HG02885 (cell line): ENCODE data around the gene DENND6B.
"Not testable (repeated sequence)": the region's sequence is repeated elsewhere in the genome, so short reads cannot be mapped to it uniquely, and the experiment has no call there.

Experiments
- ATAC-seq: cut with Tn5 transposase; IDR thresholded peaks from one replicate; pipeline ENCODE4 v1.9.1; 2021; ENCODE audit warnings: mild to moderate bottlenecking; ENCODE audit not compliant: unreplicated experiment, poor library complexity

Gene DENND6B

DNA sequence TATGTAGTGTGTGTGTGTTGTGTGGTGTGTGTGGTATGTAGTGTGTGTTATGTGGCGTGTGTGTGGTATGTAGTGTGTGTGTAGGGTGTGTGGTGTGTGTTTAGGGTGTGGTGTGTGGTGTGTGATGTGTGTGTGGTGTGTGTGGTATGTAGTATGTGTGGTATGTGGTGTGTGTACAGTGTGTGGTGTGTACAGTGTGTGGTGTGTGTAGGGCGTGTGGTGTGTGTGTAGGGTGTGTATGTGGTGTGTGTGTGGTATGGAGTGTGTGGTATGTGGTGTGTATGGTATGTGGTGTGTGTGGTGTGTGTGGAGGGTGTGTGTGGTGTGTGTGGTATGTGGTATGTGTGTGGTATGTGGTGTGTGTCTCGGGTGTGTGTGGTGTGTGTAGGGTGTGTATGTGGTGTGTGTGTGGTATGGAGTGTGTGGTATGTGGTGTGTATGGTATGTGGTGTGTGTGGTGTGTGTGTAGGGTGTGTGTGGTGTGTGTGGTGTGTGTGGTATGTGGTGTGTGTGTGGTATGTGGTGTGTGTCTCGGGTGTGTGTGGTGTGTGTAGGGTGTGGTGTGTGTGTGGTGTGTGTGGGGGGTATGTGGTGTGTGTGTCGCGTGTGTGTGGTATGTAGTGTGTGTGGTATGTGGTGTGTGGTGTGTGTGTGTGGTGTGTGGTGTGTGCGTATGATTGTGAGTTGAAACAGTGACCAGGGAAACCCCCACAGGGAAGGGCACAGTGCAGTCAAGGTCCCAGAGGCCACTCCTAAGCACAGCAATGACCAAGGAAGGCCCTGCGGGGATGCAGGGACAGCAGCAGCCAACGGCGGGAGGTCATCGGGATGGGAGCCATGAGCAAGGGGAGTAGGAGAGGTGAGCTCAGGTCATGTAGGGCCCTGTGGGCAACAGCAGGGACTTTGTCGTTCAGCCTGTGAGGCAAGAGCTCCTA lies 13.4 kb upstream of the DENND6B start:
- ATAC-seq, result no peak

DNA sequence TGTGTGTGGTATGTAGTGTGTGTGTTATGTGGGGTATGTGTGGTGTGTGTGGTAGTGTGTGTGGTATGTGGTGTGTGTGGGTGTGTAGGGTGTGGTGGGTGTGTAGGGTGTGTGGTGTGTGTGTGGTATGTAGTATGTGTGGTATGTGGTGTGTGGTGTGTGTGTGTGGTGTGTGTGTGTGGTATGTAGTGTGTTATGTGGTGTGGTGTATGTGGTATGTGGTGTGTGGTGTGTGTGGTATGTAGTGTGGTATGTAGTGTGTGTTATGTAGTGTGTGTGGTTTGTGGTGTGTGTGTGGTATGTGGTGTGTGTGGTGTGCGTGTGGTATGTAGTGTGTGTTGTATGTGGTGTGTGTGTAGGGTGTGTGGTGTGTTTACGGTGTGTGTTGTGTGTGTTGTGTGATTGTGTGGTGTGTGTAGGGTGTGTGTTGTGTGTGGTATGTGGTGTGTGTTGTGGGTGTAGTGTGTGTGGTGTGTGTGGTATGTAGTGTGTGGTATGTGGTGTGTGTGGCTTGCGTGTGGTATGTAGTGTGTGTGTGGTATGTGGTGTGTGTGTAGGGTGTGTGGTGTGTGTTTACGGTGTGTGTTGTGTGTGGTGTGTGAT lies 12.1 kb upstream of the DENND6B start:
- ATAC-seq, result no peak

DNA sequence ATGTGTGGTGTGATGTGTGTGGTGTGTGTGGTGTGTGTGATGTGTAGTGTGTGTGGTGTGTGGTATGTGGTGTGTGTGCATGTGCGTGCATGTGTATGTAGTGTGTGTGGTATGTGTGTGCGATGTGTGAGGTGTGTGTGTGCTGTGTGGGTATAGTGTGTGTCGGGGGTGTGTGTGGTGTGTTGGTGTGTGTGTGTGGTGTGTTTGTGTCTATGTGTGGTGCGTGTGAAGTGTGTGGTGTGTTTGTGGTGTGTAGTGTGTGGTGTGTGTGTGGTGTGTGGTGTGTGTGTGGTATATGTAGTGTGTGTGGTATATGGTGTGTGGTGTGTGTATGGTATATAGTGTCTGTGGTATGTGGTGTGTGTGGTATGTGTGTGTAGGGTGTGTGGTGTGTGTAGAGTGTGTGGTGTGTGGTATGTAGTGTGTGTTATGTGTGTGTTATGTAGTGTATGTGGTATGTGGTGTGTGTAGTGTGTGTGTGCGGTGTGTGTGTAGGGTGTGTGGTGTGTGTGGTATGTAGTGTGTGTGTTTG lies 11.3 kb upstream of the DENND6B start:
- no peak for ATAC-seq

DNA sequence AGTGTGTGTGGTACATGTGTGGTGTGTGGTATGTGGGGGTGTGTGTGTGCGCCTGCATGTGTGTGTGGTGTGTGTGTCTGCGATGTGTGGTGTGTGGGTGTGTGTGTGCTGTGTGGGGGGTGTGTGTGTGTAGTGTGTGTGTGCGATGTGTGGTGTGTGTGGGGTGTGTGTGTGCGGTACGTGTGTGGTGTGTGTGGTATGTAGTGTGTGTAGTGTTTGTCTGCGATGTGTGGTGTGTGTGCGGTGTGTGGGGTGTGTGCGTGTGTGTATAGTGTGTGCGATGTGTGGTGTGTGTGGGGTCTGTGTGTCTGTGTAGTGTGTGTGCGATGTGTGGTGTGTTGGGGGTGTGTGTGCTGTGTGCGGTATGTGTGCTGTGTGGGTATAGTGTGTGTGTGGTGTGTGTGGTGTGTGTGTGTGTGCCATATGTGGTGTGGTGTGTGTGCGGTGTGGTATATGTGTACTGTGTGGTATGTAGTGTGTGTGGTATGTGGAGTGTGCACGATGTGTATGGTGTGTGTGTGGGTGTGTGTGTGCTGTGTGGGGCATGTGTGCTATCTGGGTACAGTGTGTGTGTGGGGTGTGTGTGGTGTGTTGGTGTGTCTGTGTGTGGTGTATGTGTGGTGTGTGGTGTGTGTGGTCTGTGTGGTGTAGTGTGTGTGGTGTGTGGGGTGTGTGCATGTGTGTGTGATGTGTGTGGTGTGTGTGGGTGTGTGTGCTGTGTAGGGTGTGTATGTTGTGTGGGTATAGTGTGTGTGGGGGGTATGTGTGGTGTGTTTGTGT lies 10.6 kb upstream of the DENND6B start:
- ATAC-seq, result no peak

DNA sequence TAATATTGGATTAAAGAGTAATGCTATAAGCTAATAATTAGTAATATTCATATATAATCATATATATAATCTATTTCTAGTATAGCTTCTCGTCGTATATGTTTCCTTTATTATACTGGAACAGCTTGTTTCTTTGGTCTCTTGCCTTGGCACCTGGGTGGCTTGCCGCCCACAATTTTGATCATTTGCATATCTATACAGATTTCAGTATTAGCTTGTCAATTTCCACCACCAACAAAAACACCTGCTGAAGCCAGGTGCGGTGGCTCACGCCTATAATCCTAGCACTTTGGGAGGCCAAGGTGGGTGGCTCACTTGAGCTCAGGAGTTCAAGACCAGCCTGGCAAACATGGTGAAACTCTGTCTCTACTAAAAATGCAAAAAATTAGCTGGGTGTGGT lies 7.6 kb upstream of the DENND6B start:
- ATAC-seq, result not testable (repeated sequence)

DNA sequence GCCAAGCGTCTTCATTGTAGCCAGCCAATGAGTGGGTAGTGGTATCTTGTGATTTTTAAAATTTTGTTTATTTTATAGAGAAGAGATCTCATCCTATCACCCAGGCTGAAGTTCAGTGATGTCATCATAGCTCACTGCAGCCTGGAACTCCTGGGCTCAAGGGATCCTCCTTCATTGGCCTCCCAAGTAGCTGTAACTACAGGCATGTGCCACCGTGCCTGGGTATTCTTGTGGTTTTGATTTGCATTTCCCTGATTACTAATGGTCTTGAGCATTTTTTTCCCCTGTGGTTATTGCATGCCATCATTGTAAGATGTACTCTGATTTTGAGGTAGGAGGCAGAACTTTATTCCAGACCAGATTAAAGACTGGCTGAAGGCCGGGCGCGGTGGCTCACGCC lies 2.4 kb upstream of the DENND6B start:
- ATAC-seq, result no peak

DNA sequence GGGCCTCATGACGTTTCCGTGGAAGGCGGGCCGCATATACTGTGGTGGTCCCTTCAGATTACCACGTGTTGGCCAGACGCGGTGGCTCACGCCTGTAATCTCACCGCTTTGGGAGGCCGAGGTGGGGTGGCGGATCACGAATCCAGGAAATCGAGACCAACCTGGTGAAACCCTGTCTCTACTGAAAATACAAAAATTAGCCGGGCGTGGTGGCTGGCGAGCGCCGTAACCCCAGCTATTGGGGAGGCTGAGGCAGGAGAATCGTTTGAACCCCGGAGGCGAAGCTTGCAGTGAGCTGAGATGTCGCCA lies 853 bp upstream of the DENND6B start:
- no peak for ATAC-seq

DNA sequence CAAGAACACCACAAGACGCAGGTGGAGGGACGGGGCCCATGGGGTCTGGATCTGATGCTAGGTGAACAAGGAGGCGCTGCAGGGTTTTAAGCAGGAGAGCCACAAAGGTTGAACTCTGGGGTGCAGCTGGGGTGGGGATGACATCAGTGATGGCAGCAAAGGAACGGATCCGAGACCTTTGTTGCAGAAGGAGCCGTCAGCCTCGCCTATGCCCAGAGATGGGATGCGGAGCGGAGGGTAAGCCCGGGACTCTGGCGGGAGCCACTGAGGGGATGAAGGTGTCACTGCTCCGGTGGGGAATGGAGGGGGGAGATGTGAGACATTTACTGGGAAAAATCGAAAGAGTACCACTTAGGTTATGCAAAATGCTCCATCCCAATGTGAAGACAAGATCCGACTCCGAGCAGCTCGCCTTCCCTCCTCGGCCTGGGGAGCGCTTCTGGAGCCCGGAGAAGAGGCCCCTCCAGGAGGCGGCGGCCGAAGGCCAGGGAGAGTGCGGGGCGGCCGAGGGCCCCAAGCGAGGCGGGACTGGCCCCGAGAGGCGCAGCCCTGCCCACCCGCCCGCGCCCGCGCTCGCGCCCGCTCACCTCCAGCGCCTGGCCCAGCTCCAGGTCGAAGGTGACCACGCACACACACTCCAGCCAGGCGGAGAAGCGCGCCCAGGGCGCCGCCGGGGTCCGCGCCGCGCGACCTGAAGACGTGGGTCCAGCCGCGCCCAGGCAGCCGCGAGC lies 422 bp downstream of the DENND6B start:
- no peak for ATAC-seq

DNA sequence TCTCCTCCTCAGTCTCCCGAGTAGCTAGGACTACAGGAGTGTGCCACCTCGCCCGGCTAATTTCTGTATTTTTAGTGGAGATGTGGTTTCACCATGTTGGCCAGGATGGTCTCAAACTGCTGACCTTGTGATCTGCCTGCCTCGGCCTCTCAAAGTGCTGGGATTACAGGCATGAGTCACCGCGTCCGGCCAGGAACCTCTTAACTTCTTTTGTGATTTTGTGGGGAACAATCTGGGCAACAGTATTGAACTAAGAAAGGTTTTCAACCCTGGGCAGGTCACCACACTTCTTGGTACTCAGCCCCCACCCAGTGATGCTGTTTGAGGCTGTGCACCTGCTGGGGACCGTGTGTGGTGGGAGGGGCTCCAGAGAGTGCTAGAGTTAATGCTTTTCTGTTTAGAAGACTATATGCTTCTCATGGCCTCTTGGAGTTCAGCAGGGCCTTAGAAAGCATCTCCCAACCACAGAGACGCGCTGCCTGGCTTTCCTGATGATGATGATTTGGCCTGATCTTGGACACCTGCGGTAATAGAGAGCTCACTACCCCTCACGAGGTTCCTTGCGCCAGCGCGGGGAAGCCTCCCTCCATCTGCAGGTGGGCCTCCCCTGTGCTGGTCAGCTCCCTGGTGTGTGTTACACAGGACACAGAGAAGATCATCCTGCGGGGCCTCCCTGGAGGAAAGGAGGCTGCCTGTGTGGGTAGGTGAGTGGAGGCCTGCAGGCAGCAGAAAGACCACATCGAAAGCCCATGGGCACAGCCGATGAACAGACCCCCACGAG lies 1.2 kb downstream of the DENND6B start:
- no peak for ATAC-seq

DNA sequence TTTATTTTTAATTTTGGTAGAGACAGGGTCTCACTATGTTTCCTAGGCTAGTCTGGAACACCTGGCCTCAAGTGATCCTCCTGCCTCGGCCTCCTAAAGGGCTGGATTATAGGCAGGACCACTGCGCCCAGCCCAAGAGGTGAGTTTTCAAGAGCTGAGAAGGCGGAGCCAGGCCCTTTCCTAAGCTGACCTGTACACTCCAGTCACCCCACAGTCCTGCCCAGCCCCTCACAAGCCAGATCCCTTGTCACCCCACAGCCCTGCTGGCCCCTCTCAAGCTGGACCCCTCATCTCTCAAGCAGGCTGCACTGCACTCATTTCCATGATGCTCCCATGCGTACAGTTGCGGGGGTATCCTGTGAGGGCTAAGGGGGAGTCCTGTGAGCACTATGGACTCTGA lies 2.9 kb downstream of the DENND6B start:
- no peak for ATAC-seq

DNA sequence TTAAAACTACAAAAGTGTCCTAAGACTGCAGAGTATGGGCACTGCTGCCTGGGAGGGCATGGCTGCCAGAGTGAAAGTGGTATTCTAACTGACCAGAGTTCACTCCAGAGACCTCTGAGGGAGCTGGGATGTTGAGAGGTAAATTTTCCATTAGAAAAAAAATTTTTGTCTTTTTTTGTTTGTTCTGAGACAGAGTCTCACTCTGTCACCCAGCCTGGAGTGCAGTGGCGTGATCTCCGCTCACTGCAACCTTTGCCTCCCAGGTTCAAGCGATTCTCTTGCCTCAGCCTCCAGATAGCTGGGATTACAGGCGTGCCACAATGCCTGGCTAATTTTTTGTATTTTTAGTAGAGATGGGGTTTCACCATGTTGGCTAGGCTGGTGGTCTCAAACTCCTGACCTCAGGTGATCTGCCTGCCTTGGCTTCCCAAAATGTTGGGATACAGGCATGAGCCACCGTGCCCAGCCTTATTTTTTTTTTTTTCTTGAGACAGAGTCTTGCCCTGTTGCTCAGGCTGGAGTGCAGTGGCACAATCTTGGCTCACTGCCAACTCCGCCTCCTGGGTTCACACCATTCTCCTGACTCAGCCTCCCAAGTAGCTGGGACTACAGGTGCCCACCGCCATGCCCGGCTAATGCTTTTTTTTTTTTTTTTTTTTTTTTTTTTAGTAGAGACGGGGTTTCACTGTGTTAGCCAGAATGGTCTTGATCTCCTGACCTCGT lies 4.3 kb downstream of the DENND6B start:
- not testable (repeated sequence) for ATAC-seq

DNA sequence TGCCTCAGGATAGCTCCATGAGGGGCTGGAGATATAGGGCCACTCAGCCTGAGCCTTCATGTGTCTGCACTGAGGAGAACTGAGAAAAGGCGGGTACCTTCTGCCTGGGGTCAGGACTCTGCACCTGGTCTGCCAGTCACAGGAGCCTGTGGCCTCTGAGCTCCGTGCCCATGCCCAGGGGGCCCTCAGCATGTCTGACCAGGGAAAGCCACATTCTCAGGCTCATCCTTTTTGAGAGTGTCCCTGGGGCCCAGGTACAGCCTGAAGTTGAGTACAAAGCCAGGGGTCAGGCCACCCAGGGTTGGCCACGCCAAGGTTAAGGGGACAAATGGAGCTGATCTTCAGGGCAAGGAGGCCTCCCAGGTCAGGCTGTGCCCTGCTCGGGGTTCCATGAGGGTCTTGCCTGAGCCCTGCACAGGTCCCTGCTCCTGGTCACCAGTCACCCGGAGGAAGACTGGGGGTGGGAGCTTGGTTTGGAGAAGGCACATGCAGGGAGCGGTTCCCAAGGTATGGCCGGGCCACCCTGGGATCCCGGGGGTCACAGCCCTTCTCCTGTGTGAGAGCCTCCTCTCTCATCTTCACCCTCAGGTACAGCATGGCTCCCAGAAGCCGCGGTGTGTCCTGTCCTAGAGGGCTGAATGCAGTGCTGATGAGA lies 6.0 kb downstream of the DENND6B start:
- no peak for ATAC-seq

DNA sequence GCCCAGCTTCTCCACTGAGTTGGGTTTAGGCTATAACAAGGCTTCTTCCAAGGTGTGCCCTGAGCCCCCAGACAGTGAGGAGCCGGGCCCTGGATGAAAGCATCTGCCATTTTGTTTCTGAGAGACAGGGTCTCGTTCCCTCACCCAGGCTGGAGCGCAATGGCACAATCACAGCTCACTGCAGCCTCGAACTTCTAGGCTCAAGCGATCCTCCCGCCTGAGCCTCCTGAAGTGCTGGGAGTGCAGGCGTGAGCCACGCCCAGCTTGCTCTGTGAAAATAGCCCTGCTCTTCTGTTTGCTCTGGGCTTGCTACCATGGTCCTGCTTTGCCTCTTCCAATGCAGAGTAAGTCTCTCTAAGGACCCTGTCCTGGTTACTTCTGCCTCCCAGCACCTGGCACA lies 6.7 kb downstream of the DENND6B start:
- ATAC-seq, result no peak

DNA sequence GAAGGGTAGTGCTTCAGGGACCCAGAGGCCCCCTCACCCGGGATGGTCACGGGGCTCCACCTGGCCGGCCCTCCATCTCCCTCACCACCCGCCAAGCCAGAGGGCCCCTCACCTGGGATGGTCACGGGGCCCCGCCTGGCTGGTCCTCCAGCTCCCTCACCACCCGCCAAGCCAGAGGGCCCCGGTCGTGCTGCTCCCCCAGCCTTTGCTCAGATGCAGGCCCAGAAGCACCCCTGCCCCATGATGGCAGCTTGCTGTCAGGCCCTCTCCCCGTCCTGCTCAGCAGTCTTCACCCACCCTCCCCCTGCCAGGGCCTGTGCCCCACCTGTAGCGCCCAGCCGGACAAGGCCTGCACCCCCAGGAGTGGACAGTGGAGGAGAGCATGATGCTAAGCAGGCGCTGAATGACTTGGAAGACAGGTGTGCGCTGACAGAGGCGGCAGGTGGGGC lies 7.3 kb downstream of the DENND6B start:
- no peak for ATAC-seq

DNA sequence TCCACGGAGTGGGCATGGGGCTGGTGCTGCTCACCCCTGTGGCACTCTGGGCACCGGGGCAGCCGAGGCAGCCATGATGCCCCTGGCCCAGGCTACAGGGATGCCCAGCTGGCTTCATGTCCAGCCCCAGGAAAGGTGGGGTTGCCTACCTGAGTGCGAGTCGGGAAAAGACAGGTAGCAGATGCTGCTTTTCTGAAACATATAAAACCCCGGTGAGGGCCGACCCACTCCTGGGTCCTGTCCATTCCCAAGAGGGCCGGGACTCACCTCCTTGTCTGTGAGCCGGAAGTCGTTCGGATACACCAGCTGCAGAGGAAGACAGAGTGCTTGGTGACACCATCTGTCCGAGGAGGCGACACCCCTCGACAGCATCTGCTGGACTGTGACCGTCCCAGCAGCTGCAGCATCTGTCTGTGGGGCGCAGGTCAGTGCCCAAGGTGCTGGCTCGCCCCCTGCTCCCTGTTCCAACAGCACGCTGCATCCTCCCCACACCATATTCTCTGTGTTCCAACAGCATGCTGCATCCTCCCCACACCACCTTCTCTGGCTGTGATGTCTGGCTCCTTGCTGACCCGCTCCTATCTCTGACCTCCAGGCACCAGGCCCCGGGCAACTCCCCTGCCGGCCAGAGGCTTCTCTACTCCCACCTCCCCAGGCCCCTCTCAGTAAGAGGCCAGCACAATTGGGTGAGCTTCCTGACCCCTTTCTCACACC lies 8.0 kb downstream of the DENND6B start:
- no peak for ATAC-seq

DNA sequence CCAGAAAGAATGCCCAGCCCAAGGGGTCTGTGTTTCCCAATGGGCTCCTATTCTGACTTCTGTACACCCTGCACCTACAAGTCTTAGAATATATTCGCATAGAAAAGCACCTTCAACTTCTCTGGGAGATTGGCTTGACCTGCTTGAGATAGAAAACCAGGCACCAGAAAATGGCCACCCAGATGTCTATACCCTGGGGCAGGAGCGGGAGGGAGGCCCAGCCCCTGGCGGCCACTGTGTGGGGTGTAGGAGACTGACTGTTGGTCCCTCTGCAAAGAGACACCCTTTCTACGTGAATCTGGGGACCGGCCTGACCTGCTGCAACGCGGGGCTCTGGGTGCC lies 8.5 kb downstream of the DENND6B start:
- no peak for ATAC-seq

DNA sequence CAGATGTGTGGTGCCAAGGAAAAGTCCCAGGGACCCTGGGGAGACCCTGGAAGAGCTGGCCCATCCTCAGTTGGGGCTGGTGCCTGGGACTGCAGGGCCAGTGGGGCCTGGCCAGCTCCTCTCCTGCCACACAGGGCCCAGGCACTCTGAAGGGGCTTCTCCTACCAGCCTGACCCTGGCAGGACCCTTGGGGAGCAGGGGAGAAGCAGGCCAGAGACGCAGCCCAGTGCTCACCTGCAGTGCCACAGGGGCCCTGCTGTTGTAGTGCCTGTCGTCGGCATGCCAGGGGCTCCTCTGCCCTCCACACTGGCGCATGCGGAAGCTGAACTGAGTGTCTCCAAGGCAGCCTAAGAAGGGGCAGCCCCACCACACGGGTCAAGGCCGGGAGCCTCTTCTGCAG lies 9.1 kb downstream of the DENND6B start:
- ATAC-seq, result no peak

DNA sequence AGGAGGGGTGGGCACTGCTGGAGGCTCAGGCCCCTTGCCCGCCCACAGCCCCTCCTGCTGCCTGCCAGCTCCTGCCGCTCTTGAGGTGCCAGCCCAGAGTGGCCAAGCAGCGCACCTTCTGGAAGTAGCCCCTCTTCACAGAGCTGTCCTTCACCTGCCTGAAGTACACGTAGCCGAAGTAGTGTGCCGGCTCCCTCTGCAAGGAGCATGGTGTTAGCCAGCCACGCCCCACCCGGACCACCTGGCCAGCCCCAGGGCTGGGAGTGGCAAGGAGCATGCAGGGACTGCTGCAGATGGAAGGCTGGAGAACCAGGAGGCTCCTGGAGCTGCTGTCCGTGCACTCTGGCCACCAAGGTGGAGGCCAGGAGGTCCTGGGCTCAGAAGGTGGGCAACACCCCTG lies 9.6 kb downstream of the DENND6B start:
- no peak for ATAC-seq
